Ecto neural progenitor cell (in vitro differentiated cells): ENCODE results near the gene PIEZO2.

Source experiments
- DNase-seq: peaks from one replicate; pipeline ENCODE4 v3.0.0-alpha.2; 2018; ENCODE audit warnings: low spot score

PIEZO2 gene

GRCh38 chr18:11064727-11065460 is 84.5 kb downstream of the PIEZO2 start:
- no peak for DNase-seq

- DNase-seq = no peak
Measured at GRCh38 chr18:11064106-11064505, 85.3 kb downstream of the PIEZO2 start.

GRCh38 chr18:11055721-11056120 is 93.6 kb downstream of the PIEZO2 start:
- no peak for DNase-seq

- DNase-seq = no peak
Measured at GRCh38 chr18:11054497-11054896, 94.9 kb downstream of the PIEZO2 start.

- no peak for DNase-seq
Measured at GRCh38 chr18:11053293-11053692, 96.1 kb downstream of the PIEZO2 start.

GRCh38 chr18:11052800-11053199 is 96.6 kb downstream of the PIEZO2 start:
- DNase-seq = no peak

GRCh38 chr18:11051462-11051861 is 97.9 kb downstream of the PIEZO2 start:
- DNase-seq = no peak

- no peak for DNase-seq
Measured at GRCh38 chr18:11050966-11051365, 98.4 kb downstream of the PIEZO2 start.

GRCh38 chr18:11047817-11048216 is 101.6 kb downstream of the PIEZO2 start:
- DNase-seq = no peak

GRCh38 chr18:11047156-11047555 is 102.2 kb downstream of the PIEZO2 start:
- DNase-seq = no peak

GRCh38 chr18:11046140-11046539 is 103.2 kb downstream of the PIEZO2 start:
- DNase-seq = no peak

GRCh38 chr18:11043694-11044093 is 105.7 kb downstream of the PIEZO2 start:
- DNase-seq = no peak

GRCh38 chr18:11042247-11042646 is 107.1 kb downstream of the PIEZO2 start:
- DNase-seq = no peak

GRCh38 chr18:11040823-11041656 is 108.3 kb downstream of the PIEZO2 start:
- no peak for DNase-seq

- no peak for DNase-seq
Measured at GRCh38 chr18:11040359-11040758, 109.0 kb downstream of the PIEZO2 start.

GRCh38 chr18:11037533-11038240 is 111.7 kb downstream of the PIEZO2 start:
- DNase-seq = no peak

GRCh38 chr18:11035814-11036495 is 113.4 kb downstream of the PIEZO2 start:
- DNase-seq = no peak

- no peak for DNase-seq
Measured at GRCh38 chr18:11035376-11035775, 114.0 kb downstream of the PIEZO2 start.

- DNase-seq = no peak
Measured at GRCh38 chr18:11034884-11035283, 114.5 kb downstream of the PIEZO2 start.

- no peak for DNase-seq
Measured at GRCh38 chr18:11033503-11033902, 115.9 kb downstream of the PIEZO2 start.

GRCh38 chr18:11031966-11032365 is 117.4 kb downstream of the PIEZO2 start:
- no peak for DNase-seq

- no peak for DNase-seq
Measured at GRCh38 chr18:11029021-11029420, 120.3 kb downstream of the PIEZO2 start.
